Ovary (tissue), 9 donors: ENCODE results near the gene CTBS. TPM values are rescaled to one million over a fixed set of nuclear protein-coding genes. Genes with fewer than 3 reads are reported as not detected.
A peak's percentile ranks its signal among the peaks of the same experiment; 100 is the strongest.

ENCODE experiments used
- DNase-seq, 5 donors: peaks; one replicate each; pipeline ENCODE4 v3.0.0-alpha.2; 2019 to 2020
- H3K27ac ChIP-seq, 2 donors: fragments of 200-600 bp; one replicate each; pipeline versions ENCODE4 v1.5.1 to v1.8.0; 2019 to 2022
- H3K27me3 ChIP-seq: fragments of 200-600 bp; one replicate; pipeline ENCODE4 v1.8.0; 2022
- H3K36me3 ChIP-seq: fragments of 200-600 bp; sonication (generic); one replicate; pipeline ENCODE4 v1.5.1; 2019
- H3K4me1 ChIP-seq: one replicate; pipeline ENCODE4 v1.8.1; 2013; ENCODE audit warnings: mild to moderate bottlenecking, moderate library complexity; ENCODE audit not compliant: insufficient read depth
- H3K4me3 ChIP-seq: fragments of 200-600 bp; sonication (generic); one replicate; pipeline ENCODE4 v1.5.1; 2017
- H3K9me3 ChIP-seq, 2 donors: fragments of 200-600 bp in 1 of 2; sonication (generic) in 1 of 2; one replicate each; pipeline versions ENCODE4 v1.5.1 to v1.8.1; 2013 to 2019; ENCODE audit warnings: mild to moderate bottlenecking in 1 of 2, moderate library complexity in 1 of 2
- EP300 ChIP-seq: sonication (generic); formaldehyde crosslinking; IDR thresholded peaks from one replicate; pipeline ENCODE4 v1.6.1; 2017; ENCODE audit warnings: antibody characterized with exemption
- POLR2A ChIP-seq: fragments of 450-650 bp; IDR thresholded peaks from one replicate; pipeline ENCODE4 v1.6.1; 2017; ENCODE audit warnings: antibody characterized with exemption, mild to moderate bottlenecking, moderate library complexity
- WGBS, 3 donors: extraction: QIAGEN DNeasy Blood & Tissue Kit in 1 of 3; methylation state at CpG; one replicate each; pipeline versions ENCODE4 v1.1.5 to v1.1.7; 2013 to 2017; 5-methylcytosine and 5-hydroxymethylcytosine counted together
- intact Hi-C, 4 donors: fragments of 100-400 bp; cut with DNase I; formaldehyde crosslinking; loops; one replicate each; pipeline versions ENCODE4 v1.11.0 to v1.15.1; 2022 to 2023
- polyA plus RNA-seq, 2 donors: library from polyadenylated mRNA; stranded (reverse); fragments of 200-250 nt in 1 of 2; fragments of 350-450 nt in 1 of 2; fragmentation: Illumina TruSeq in 1 of 2; extraction: RNeasy Lipid Tissue Mini Kit (QIAGEN cat#74804) in 1 of 2; gene quantifications; one replicate each; pipeline ENCODE4 v1.2.3, GENCODE V29; 2013 to 2014
- total RNA-seq, 7 donors: library from RNA; depleted of rRNA in 2 of 7; stranded (reverse); fragments of >200 nt in 2 of 7; fragmentation: NEBNext Ultra II Directional in 3 of 7; extraction: Animal tissue kit (Norgen Biotek cat#: 25700) in 3 of 7; gene quantifications; one replicate each; pipeline versions ENCODE4 v1.1.0 to v1.2.4, GENCODE V29; 2016 to 2023
- TF ChIP-seq, protein P1 (sequence below), 3 donors: fragments of 450-650 bp in 2 of 3; fragments of 200-600 bp in 1 of 3; IDR thresholded peaks; one replicate each; pipeline versions ENCODE4 v1.5.1 to v1.8.0; 2016 to 2022; ENCODE audit warnings: antibody characterized with exemption in 3 of 3, mild to moderate bottlenecking in 1 of 3
- donor health status: DM: no; HTN: no; CAD: no; lungs with moderate emphysema.
- donor health status: DM: no; HTN: no; CAD: no.
- donor health status: Bipolar disorder and iron deficiency.
- donor health status: DM: yes; HTN: yes; CAD: no.
- donor health status: DM: no; HTN: no; CAD: no.
- donor health status: DM: yes; HTN: yes; CAD: no.

Gene CTBS
- total and polyA plus RNA-seq, 9 donors: 8.7 to 27.5 (median 11.9) TPM

GRCh38 chr1:84611091-84611490, 36.9 kb upstream of the CTBS start:
- 0 to 71% (median 53%) methylated on average over 1 of the region's 1 CpG for WGBS, 3 donors

DNA sequence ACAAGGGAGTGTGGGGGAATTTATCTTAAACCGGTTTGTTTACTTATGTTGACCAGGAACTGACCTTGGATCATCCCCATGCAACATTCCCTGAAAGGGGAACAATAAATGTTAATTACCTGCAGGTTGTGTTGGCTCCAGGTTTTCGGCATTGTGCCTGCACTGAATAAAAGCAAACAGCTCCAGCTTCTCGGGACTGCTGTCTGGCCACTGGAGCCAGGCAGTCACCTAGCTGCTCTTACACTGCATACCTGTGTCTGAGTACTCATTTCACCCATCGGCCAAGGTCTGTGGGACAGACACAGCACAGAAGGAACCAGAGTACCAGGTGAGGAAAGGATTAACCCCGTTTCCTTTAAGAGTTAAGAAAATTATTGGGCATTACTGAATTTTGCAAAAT, 32.7 kb upstream of the CTBS start:
- Histone ChIP-seq H3K27ac (no peak overlapping the region), H3K9me3 (peaks cover 0 to 6% of the 10 kb centered on the region in 2 donors), H3K4me3 (no peak overlapping the region), H3K4me1 (no peaks in the 10 kb centered on the region), H3K27me3 (no peaks in the 10 kb centered on the region), H3K36me3 (no peaks in the 10 kb centered on the region)
- intact Hi-C loops: no loop called here
- DNase-seq: no peak
- no peak for TF ChIP-seq EP300
- no peak for TF ChIP-seq POLR2A
- TF ChIP-seq, protein P1, sequence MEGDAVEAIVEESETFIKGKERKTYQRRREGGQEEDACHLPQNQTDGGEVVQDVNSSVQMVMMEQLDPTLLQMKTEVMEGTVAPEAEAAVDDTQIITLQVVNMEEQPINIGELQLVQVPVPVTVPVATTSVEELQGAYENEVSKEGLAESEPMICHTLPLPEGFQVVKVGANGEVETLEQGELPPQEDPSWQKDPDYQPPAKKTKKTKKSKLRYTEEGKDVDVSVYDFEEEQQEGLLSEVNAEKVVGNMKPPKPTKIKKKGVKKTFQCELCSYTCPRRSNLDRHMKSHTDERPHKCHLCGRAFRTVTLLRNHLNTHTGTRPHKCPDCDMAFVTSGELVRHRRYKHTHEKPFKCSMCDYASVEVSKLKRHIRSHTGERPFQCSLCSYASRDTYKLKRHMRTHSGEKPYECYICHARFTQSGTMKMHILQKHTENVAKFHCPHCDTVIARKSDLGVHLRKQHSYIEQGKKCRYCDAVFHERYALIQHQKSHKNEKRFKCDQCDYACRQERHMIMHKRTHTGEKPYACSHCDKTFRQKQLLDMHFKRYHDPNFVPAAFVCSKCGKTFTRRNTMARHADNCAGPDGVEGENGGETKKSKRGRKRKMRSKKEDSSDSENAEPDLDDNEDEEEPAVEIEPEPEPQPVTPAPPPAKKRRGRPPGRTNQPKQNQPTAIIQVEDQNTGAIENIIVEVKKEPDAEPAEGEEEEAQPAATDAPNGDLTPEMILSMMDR (IDR thresholded peaks at IDR 0.05): no peak
- 71 to 83% (median 81%) methylated on average over 5 of the region's 5 CpGs for WGBS, 3 donors

More at GRCh38 chr1:84611091-84611490, 36.9 kb upstream of the CTBS start:
- no peak for TF ChIP-seq POLR2A
- TF ChIP-seq EP300: no peak
- TF ChIP-seq, protein P1 (IDR thresholded peaks at IDR 0.05): no peak
- Histone ChIP-seq H3K27ac (no peak overlapping the region), H3K4me1 (no peaks in the 10 kb centered on the region), H3K9me3 (no peaks in the 10 kb centered on the region), H3K4me3 (no peak overlapping the region), H3K36me3 (no peaks in the 10 kb centered on the region), H3K27me3 (no peaks in the 10 kb centered on the region)
- intact Hi-C loops: no loop called here
- no peak for DNase-seq

GRCh38 chr1:84605157-84605556, 30.9 kb upstream of the CTBS start:
- no peak overlapping the region for H3K4me3 ChIP-seq
- 94 to 100% (median 100%) methylated on average over 1 of the region's 1 CpG for WGBS, 3 donors
- no peak overlapping the region for H3K27ac ChIP-seq
- TF ChIP-seq POLR2A (no peak), EP300 (no peak)
- TF ChIP-seq, protein P1 (IDR thresholded peaks at IDR 0.05): no peak
- peaks cover 0 to 6% of the 10 kb centered on the region in 2 donors for H3K9me3 ChIP-seq
- intact Hi-C loops: no loop called here
- no peaks in the 10 kb centered on the region for H3K4me1 ChIP-seq
- no peak for DNase-seq
- H3K27me3 ChIP-seq: no peaks in the 10 kb centered on the region
- H3K36me3 ChIP-seq: no peaks in the 10 kb centered on the region

GRCh38 chr1:84603941-84604830, 29.9 kb upstream of the CTBS start:
- peak overlapping the region; percentile 10 for H3K4me3 ChIP-seq
- TF ChIP-seq, protein P1 (IDR thresholded peaks at IDR 0.05): peak in 1 of 3 donors; percentile 6
- no peak for TF ChIP-seq EP300
- H3K36me3 ChIP-seq: no peaks in the 10 kb centered on the region
- no peaks in the 10 kb centered on the region for H3K4me1 ChIP-seq
- DNase-seq: peak in 3 of 5 donors; percentile 27 to 37 (median 29)
- intact Hi-C loops: no loop called here
- WGBS, 3 donors: 27 to 35% (median 29%) methylated on average over 15 of the region's 15 CpGs
- peaks cover 0 to 6% of the 10 kb centered on the region in 2 donors for H3K9me3 ChIP-seq
- no peak overlapping the region for H3K27ac ChIP-seq
- H3K27me3 ChIP-seq: no peaks in the 10 kb centered on the region
